Astrocyte (in vitro differentiated cells and primary cell): ENCODE data around the gene MARCHF4. TPM values are rescaled to one million over a fixed set of nuclear protein-coding genes. Genes with fewer than 3 reads are reported as not detected.

Experiments
- DNase-seq: peaks from one replicate; pipeline ENCODE4 v3.0.0-alpha.2; 2010; ENCODE audit warnings: low read depth
- FAIRE-seq: peaks from 2 replicates; lab custom pipeline; 2011; peaks lifted over from hg19 to GRCh38; lab: Jason Lieb, UNC
- H2AFZ ChIP-seq: 2 replicates; pipeline ENCODE4 v1.6.0; 2012; ENCODE audit warnings: low read depth, low read length, inconsistent platforms
- H3K27ac ChIP-seq: 2 replicates; pipeline ENCODE4 v1.5.1; 2011; ENCODE audit warnings: low read depth, low read length, inconsistent platforms
- H3K27me3 ChIP-seq: 2 replicates; pipeline ENCODE4 v1.6.0; 2011; ENCODE audit warnings: low read length, inconsistent platforms; ENCODE audit not compliant: insufficient read depth
- H3K36me3 ChIP-seq: 2 replicates; pipeline ENCODE4 v1.5.1; 2011; ENCODE audit warnings: low read length, inconsistent platforms; ENCODE audit not compliant: insufficient read depth
- H3K4me1 ChIP-seq: 2 replicates; pipeline ENCODE4 v1.5.1; 2011; ENCODE audit warnings: low read length, inconsistent platforms; ENCODE audit not compliant: insufficient read depth
- H3K4me2 ChIP-seq: 2 replicates; pipeline ENCODE4 v1.6.0; 2012; ENCODE audit warnings: low read length, inconsistent platforms
- H3K4me3 ChIP-seq: 2 replicates; pipeline ENCODE4 v1.5.1; 2011; ENCODE audit warnings: low read depth, mild to moderate bottlenecking, low read length, inconsistent platforms; ENCODE audit not compliant: insufficient read depth
- H3K79me2 ChIP-seq: 2 replicates; pipeline ENCODE4 v1.6.0; 2012; ENCODE audit warnings: mild to moderate bottlenecking, low read length, inconsistent platforms; ENCODE audit not compliant: insufficient read depth
- H3K9ac ChIP-seq: 2 replicates; pipeline ENCODE4 v1.6.0; 2012; ENCODE audit warnings: mild to moderate bottlenecking, low read length, inconsistent platforms
- H3K9me3 ChIP-seq: 2 replicates; pipeline ENCODE4 v1.5.1; 2012; ENCODE audit warnings: low read depth, mild to moderate bottlenecking, low read length, inconsistent platforms; ENCODE audit not compliant: insufficient read depth
- H4K20me1 ChIP-seq: 2 replicates; pipeline ENCODE4 v1.6.0; 2012; ENCODE audit warnings: low read length, inconsistent platforms; ENCODE audit not compliant: insufficient read depth
- H3K27ac Mint-ChIP-seq: one replicate; pipeline ENCODE4 v1.8.0; 2021; ENCODE audit warnings: mild to moderate bottlenecking, mixed read lengths; ENCODE audit not compliant: unreplicated experiment
- H3K27me3 Mint-ChIP-seq: one replicate; pipeline ENCODE4 v1.8.0; 2021; ENCODE audit warnings: low read depth, mixed read lengths; ENCODE audit not compliant: unreplicated experiment
- H3K36me3 Mint-ChIP-seq: one replicate; pipeline ENCODE4 v1.8.0; 2021; ENCODE audit warnings: low read depth, mixed read lengths; ENCODE audit not compliant: unreplicated experiment
- H3K4me1 Mint-ChIP-seq: one replicate; pipeline ENCODE4 v1.8.0; 2021; ENCODE audit warnings: low read depth, mixed read lengths; ENCODE audit not compliant: unreplicated experiment
- H3K4me3 Mint-ChIP-seq: one replicate; pipeline ENCODE4 v1.8.0; 2021; ENCODE audit warnings: mild to moderate bottlenecking, moderate library complexity, mixed read lengths; ENCODE audit not compliant: unreplicated experiment
- H3K9me3 Mint-ChIP-seq: one replicate; pipeline ENCODE4 v1.8.0; 2021; ENCODE audit warnings: mild to moderate bottlenecking, mixed read lengths; ENCODE audit not compliant: unreplicated experiment
- EZH2 ChIP-seq: IDR thresholded peaks from 2 replicates; pipeline ENCODE4 v1.6.1; 2012; ENCODE audit warnings: mild to moderate bottlenecking, low read length, inconsistent platforms; ENCODE audit not compliant: insufficient read depth
- total RNA-seq: library from RNA; stranded (reverse); gene quantifications from 2 replicates; pipeline ENCODE4 v1.2.1, GENCODE V29; 2021
- TF ChIP-seq, protein P1 (sequence below): IDR thresholded peaks from 2 replicates; pipeline ENCODE4 v1.5.1; 2011; ENCODE audit warnings: low read depth, mild to moderate bottlenecking, inconsistent platforms, low read length, moderate library complexity; ENCODE audit not compliant: insufficient read depth

The MARCHF4 gene
- total RNA-seq, 1 donor from 2014 or later, result 42.8 TPM

DNA sequence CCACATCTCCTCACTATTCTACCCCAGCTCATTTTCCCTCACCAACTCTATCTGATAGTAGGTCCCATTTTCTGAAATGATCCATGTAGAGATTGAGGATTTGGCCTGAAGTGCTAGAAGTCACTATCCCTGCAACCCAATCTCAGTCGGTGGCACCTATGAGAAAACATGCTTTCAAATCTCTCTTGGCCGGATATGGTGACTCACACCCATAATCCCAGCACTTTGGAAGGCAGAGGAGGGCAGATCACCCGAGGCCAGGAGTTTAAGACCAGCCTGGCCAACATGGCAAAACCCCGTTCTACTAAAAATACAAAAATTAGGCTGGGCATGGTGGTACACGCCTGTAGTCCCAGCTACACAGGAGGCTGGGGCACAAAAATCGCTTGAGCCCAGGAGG, 19.1 kb upstream of the MARCHF4 start:
- H3K4me3 ChIP-seq, result no peak overlapping the region
- FAIRE-seq, result no peak
- H3K27me3 ChIP-seq, result no peaks in the 10 kb centered on the region
- no peak overlapping the region for H3K4me3 Mint-ChIP-seq
- peaks cover 4% of the 10 kb centered on the region for H3K4me1 ChIP-seq
- H3K27ac ChIP-seq, result no peak overlapping the region
- no peak for DNase-seq
- H3K4me1 Mint-ChIP-seq, result no peaks in the 10 kb centered on the region
- TF ChIP-seq, protein P1, sequence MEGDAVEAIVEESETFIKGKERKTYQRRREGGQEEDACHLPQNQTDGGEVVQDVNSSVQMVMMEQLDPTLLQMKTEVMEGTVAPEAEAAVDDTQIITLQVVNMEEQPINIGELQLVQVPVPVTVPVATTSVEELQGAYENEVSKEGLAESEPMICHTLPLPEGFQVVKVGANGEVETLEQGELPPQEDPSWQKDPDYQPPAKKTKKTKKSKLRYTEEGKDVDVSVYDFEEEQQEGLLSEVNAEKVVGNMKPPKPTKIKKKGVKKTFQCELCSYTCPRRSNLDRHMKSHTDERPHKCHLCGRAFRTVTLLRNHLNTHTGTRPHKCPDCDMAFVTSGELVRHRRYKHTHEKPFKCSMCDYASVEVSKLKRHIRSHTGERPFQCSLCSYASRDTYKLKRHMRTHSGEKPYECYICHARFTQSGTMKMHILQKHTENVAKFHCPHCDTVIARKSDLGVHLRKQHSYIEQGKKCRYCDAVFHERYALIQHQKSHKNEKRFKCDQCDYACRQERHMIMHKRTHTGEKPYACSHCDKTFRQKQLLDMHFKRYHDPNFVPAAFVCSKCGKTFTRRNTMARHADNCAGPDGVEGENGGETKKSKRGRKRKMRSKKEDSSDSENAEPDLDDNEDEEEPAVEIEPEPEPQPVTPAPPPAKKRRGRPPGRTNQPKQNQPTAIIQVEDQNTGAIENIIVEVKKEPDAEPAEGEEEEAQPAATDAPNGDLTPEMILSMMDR, result no peak
- no peak for TF ChIP-seq EZH2
- no peak overlapping the region for H2AFZ ChIP-seq
- no peak overlapping the region for H3K9ac ChIP-seq
- H4K20me1 ChIP-seq, result no peaks in the 10 kb centered on the region
- peaks cover 3% of the 10 kb centered on the region for H3K36me3 Mint-ChIP-seq
- no peaks in the 10 kb centered on the region for H3K79me2 ChIP-seq
- no peak overlapping the region for H3K4me2 ChIP-seq
- H3K27ac Mint-ChIP-seq, result no peak overlapping the region
- no peaks in the 10 kb centered on the region for H3K36me3 ChIP-seq
- peaks cover 5% of the 10 kb centered on the region for H3K9me3 Mint-ChIP-seq
- H3K27me3 Mint-ChIP-seq, result peaks cover 2% of the 10 kb centered on the region
- H3K9me3 ChIP-seq, result no peaks in the 10 kb centered on the region

DNA sequence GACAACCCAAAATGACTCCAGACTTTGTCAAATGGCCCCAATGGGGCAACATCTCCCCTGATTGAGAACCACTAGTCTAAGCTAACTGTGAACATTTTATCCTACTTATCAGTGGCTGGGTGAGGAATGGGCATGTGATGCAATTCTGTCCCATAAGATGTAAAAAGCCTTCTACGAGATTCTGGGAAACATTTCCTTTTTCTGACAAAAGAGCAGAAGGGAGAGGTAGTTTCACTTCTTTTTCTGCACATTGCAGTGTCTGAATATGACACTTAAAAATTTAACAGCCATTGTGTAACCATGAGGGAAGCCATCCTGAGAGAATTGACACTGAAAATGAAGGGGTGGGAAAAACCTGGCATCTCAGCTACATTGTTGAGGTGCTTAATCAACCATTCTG, 17.3 kb upstream of the MARCHF4 start:
- H3K27me3 Mint-ChIP-seq, result peaks cover 4% of the 10 kb centered on the region
- Histone ChIP-seq H3K9me3 (no peaks in the 10 kb centered on the region), H3K27ac (no peak overlapping the region), H3K79me2 (no peaks in the 10 kb centered on the region), H3K9ac (no peak overlapping the region), H3K4me3 (no peak overlapping the region), H3K4me1 (peaks cover 4% of the 10 kb centered on the region), H3K36me3 (no peaks in the 10 kb centered on the region), H3K4me2 (no peak overlapping the region), H4K20me1 (no peaks in the 10 kb centered on the region), H2AFZ (no peak overlapping the region), H3K27me3 (no peaks in the 10 kb centered on the region)
- no peak overlapping the region for H3K4me3 Mint-ChIP-seq
- FAIRE-seq, result no peak
- peak; percentile 40 for DNase-seq
- TF ChIP-seq EZH2, result no peak
- TF ChIP-seq, protein P1, result no peak
- peaks cover 3% of the 10 kb centered on the region for H3K36me3 Mint-ChIP-seq
- H3K27ac Mint-ChIP-seq, result no peak overlapping the region
- H3K9me3 Mint-ChIP-seq, result peaks cover 3% of the 10 kb centered on the region
- H3K4me1 Mint-ChIP-seq, result no peaks in the 10 kb centered on the region

DNA sequence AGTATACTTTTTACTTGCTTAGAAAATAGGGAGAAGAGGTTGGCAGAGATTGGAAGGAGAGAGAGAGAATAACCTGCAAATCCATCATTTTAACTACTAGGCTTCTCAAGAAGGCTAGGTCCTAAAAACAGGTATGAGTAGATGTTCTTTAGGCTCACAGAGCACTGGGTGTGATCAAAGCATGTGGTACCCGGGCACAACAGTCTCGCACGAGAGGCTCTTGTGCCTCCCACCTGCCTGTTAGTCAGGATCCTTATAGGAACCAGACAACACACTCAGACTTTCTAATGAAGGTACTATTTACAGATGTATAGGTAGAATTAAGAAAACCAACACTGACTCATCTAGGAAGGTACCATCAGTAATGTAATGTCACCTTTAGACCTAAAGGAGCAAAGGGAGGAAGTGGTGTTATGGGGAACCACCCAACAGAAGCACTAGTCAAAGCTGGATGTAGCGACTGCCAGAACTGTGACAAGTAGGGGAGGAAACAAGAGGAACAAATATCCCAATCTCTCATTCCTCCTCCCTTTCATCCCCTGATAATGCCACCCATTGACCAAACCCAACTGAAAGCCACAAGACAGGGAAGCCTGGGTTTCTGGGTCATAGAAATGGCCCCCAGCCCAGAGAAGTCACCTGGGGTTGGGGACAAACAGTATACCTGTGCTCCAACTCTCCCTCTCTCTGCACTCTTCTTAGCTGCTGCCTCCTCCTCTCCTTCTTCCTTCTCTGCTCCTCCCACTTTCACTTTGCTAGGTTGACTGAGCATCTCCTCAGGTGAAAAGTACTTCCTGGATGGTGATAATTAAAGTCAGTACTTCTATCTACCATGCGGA, 16.0 kb upstream of the MARCHF4 start:
- H2AFZ ChIP-seq, result no peak overlapping the region

More for the DNA sequence above, 16.0 kb upstream of the MARCHF4 start:
- Mint-ChIP-seq H3K27me3 (peaks cover 2% of the 10 kb centered on the region), H3K4me1 (no peaks in the 10 kb centered on the region), H3K4me3 (no peak overlapping the region), H3K27ac (no peak overlapping the region), H3K9me3 (peaks cover 3% of the 10 kb centered on the region), H3K36me3 (peaks cover 3% of the 10 kb centered on the region)
- H3K9ac ChIP-seq, result no peak overlapping the region
- FAIRE-seq (no peak), DNase-seq (no peak)
- TF ChIP-seq EZH2, result no peak
- TF ChIP-seq, protein P1, result no peak
- H3K4me3 ChIP-seq, result no peak overlapping the region
- peaks cover 4% of the 10 kb centered on the region for H3K4me1 ChIP-seq
- H3K9me3 ChIP-seq, result no peaks in the 10 kb centered on the region
- H3K27me3 ChIP-seq, result no peaks in the 10 kb centered on the region
- H3K27ac ChIP-seq, result no peak overlapping the region
- H3K4me2 ChIP-seq, result no peak overlapping the region
- no peaks in the 10 kb centered on the region for H3K36me3 ChIP-seq
- no peaks in the 10 kb centered on the region for H4K20me1 ChIP-seq
- H3K79me2 ChIP-seq, result no peaks in the 10 kb centered on the region
